GM21360 (cell line): ENCODE measurements around the gene TEN1.

Source experiments
- ATAC-seq: cut with Tn5 transposase; IDR thresholded peaks from one replicate; pipeline ENCODE4 v1.9.1; 2021; ENCODE audit warnings: mild to moderate bottlenecking, moderate library complexity; ENCODE audit not compliant: unreplicated experiment

The TEN1 gene

DNA sequence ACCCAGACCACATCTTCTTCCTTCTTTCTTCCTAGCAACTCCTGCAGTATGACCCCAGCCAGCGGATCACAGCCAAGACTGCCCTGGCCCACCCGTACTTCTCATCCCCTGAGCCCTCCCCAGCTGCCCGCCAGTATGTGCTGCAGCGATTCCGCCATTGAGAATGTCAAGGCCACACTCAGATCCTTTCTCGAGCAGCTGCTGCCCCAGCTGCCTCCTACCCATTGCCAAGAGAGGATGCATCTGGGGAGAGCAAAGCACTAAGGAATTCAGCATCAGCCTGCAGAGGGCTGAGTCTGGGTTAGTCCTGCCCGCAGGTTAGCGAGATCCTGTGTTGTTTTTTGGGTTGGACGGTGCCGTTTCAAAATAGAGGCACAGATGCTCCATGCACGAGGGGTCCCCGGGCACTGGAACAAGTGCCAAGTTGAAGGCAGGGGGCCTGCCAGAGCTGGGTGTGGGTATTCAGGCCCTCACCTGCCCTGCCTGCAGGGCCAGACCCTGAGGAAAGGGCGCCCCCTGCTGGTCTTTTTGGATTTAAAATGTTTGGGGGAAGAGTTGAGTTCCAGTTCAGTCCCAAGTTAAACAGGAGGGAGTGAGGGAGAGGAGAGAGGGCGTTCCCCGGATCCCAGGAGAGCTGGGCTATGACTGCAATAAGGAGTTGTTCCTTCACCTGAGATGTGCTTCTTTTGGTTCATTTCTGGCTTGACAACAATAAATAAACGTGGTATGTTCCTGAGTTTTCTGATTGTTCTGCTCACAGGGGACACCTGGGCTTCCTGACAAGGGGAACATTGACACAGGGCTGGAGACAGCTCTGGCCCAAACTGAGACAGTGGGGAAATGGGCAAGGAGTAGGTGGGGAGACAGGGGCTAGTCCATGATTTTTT lies 26.5 kb downstream of the TEN1 start:
- ATAC-seq = no peak

DNA sequence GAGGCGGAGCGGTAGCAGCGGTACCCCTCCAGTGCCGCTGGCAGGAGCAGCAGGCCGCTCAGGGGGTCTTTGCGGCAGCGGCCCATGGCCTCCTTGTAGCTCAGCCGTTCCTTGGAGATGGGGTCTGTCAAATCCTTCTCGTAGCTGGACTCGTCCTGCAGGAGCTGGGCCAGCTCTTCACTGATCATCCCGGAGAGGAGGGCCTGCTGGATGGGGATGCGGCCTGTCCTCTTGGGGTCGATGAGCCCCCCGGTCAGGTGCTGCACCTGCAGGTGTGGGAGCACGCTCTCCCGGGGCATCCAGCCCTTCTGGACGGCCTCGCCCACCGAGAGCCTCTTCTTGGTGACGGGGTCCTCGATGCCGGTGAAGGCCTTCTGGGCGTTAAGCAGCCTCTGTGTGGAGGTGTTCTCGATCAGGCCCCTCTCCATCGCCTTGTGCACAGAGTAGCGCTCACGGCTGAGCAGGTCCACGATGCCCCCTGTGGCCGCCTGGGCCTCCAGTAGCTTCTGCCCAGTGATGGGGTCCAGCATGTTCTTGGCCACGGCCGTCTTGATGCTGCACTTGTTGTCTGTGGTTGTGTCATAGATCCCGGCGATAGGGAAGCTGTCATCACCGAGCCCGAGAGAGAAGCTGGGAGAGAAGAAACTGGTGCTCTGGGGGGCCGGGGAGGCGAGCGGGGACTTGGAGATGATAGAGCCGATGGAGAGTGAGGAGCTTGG lies 28.2 kb downstream of the TEN1 start:
- no peak for ATAC-seq

DNA sequence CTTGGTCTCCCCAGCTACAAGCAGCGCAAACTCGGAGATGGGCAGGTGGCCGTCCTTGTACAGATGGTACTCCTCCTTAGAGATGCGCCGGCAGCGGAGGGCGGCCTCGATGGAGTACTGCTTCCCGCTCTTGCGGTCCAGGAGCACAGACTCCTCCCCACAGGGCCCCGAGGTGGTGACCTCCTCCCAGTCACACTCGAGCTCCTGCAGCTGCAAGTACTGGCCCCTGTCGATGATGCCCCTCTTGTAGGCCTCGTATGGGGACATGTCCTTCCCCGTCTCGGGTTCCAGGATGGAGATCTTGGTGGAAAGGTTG lies 28.8 kb downstream of the TEN1 start:
- ATAC-seq = no peak

DNA sequence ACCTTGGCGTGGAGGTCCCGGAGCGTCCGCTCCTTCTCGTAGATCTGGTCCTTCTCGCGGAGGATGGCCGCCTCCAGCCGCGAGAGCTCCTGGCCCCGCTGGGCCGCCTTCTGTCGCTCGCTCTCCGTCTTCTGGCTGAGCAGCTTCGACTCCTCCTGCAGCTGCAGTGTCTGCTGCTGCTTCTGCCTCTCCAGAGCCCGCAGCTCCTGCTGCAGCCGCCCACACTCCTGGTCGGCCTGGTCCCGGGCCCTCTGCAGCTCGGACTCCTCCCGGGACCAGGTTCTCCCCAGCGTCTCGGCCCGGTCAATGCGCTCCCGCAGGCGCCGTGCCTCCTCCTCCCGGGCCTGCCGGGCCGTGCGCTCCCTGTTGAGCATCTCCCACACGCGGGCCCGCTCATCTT lies 29.2 kb downstream of the TEN1 start:
- ATAC-seq = no peak

DNA sequence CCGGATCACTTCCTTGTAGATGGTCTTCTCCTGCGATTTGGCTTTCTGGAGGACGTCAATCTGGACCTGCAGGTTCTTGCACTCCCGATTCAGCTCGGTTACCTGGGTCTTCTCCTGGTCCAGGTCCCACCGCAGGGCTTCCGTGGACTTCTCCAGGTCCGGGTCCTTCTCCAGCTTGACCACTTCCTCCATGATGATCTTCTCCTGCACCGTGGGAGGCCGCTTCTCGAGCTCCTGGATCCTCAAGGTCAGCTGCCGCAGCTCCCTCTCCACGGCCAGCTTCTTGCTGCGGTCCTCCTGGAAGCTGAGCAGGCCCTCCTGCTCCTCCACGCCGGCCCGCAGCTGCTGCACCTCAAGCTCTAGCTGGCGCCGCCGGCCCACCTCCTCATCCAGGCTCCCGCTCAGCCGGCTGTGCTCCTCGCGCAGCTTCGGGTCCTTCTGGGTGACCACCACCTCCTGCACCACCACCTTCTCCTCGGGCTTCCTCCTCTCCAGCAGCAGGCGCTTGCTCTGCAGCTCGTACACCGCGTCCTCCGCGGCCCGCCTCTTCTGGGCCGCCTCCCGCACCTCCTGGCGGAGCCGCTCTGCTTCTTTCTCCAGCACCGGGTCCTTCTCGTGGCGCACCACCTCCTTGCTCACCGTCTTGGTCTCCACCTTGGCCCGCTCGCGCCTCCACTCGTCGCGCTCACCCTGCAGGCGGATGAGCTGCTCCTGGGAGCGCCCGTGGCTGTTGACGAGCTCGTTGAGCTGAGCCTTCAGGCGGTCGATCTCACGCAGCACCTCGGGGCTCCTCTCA lies 29.8 kb downstream of the TEN1 start:
- no peak for ATAC-seq

DNA sequence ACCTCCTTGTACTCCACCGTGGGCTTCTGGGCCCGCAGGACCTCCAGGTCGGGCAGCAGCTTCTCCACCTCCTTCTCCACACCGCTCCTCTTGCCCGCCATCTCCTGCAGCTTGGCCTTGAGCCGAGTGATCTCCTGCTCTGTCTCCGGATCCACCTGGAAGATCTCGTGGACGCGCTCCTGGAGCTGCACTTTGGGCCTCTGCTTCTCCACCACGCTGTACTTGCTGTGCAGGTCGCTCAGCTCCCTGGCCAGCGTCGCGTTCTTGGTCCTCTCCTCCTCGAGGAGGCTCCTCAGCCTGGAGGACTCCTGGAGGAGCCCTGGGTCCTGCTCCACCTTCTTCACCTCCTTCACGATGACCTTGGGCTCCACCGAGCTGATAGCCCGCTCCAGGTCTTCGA lies 30.4 kb downstream of the TEN1 start:
- ATAC-seq = no peak

DNA sequence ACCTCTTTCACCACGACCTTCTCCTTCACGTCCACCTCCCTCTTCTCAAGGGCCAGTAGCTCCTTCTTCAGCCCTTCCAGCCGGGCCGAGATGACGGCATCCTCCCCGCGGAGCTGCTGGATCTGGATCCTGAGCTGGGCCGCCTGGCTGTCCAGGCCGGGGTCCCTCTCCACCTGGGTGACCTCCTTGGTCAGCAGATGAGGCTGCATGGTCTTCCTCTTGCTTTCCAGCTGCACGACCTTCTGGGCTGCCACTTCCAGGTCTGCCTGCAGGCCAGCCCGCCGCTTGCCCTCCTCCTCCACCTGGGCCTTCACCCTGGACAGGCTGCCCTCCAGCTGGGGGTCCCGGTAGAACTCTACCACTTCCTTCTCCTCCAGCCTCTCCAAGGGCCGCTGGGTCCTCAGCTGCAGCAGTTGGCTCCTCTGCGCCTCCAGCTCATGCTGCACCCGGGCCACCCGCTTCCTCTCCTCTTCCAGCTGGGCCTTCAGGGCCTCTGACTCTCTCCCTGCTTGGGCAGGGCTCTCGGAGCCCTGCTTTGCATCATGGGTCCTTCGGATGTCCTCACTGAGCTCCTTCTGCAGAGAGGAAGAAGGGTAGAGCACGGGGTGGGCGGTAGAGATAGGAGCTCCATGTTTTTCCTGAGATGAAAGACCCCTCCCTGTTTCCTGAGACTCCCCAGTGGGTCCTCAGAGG lies 31.1 kb downstream of the TEN1 start:
- ATAC-seq = no peak

DNA sequence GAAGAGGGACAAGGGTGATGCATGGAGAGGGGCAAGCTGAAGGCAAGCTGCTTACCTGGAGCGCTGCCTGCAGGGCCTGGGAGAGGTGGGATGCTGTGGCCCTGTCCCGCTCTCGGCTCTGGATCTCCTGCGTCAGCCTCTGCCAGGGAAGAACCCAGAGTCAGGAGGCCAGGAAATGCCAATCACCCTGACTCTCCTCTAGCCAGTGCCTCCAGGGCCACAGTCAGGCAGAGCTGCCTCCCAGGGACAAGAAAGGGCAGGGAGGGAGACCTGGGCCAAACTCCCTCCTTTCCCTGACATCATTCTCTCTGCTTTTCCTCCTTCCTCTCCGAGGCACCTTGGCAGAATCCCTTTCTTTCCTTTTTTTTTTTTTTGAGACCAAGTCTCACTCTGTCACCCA lies 32.9 kb downstream of the TEN1 start:
- no peak for ATAC-seq

DNA sequence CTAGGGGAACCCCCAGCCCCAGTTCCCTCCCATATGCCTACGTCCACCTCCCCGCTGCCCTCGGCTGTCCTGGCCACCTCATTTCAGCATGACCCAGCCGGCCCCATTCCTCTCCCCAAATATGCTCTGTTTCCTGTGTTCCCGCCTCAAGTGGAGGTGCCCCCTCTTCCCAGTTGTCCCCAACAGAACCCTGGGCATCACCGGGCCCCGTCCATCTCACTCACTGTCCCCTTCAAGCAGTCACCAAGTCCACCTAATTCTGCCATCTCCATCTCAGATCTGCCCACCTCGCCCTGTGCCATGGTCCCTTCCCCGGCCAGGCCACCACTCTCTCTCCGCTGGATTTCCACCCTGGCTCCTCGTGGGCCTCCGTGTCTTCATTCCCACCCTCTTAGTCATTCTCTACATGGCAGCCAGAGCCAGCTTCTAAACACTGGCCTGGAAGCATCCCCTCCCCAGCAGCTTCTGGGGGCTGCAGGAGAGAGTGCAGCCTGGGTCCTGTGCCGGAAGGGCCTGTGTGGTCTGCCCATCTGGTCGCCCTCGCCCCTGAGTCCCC lies 34.4 kb downstream of the TEN1 start:
- no peak for ATAC-seq

DNA sequence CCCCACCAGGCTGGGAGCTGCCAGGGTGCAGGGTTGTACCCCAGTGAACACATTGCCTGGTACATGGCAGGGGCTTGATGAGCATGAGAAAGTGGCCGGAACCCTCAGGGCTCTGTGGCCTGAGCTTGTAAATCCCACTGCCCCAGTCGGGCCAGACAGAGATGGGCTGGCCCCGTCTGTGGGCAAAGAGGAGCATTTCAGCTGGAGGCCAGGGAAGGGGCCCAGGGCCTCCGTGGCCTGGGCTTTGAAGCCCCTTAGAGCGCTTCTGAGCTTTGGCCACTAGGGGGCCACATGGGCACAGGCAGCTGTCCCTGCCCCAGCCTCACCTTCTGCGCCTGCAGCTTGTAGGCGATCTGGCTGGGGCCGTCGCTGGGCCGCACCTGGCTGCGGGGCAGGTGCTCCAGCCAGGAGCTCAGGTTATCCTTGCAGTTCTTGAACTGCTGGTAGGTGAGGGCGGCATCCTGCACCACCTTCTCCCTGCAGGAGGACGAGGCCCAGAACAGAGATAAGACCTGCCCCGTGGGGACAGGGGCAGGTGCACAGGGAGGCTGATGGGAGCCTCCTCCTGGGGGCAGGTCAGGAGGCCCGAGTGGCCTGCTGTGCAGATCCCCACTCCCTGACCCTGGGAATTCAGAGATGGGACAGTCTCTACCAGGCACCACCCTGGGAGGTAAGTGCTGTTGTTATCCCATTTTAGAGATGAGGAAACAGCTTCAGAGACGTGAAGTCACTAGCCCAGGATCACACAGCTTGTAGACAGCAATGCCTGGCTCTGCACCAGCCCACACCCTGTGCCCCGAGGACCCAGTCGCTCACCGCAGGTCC lies 35.3 kb downstream of the TEN1 start:
- ATAC-seq = no peak

DNA sequence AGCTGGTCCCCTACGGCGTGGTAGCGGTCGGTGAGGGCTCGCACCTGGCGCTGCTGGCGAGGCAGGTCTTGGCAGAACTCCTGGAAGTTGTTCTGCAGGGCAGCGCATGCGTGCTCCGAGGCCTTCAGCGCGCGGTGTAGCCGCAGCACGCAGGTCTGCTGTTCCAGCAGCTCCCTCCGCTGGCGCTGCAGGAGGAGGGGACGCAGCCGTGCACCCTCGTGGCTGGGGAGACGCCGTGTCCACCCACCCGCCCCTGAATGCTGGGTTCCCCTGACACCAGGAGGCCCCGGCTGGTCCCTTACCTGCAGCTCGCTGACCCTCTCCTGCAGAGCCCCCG lies 35.9 kb downstream of the TEN1 start:
- no peak for ATAC-seq

DNA sequence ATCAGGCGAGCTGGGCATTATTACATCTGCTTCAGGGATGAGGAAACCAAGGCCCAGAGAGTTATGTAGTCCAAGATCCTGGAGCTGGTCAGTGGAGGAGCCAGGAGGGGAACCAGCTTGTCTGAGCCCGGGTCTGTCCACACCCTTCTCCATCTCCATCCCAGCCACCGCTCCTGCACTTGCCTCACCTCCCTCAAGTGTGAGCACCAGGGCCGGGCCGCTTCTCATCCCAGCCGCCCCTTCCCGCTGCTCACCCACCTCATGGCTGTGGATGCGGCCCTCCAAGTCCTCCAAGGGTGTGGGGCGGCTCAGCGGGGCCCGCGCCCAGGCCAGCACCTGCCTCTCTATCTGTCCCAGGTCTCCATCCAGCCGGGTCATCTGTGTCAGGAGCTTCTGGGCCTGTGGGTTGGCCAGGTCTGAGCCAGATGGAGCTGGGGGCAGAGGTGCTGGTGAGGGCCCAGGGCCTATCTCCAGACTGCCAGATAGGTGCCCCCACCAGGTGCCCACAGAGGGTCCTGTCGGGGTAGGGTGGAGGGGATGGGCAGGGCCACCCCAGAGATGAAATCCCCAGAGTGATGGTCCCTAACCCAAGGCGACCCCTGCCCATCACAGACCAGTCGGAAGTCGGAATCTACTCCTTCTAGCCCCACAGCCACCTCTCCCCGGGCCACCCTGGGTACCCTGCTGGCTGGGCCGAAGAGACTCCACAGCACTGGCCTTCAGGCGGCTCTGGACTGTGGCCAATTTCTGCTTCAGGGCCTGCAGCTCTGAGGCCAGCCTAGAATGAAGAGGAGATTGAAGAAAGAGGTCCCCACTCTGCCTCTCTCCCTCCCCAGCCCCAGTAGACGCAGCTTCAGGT lies 38.7 kb downstream of the TEN1 start:
- ATAC-seq = no peak

DNA sequence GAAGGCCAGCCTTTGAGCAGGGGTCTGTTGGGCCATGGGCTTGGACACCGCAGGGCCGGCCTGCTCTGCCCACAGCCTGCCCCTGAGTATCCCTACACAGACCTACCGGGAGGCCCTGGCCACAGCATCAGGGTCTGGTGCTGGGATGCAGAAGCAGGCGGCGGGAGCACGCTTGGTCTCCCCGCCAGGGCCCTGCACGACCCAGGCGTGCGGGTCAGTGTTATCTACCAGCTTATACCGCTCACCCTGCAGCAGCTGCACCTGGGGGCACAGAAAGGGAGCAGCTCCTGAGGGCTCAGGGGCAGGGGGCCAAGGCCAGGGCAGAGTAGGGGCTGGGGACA lies 39.3 kb downstream of the TEN1 start:
- ATAC-seq = no peak

DNA sequence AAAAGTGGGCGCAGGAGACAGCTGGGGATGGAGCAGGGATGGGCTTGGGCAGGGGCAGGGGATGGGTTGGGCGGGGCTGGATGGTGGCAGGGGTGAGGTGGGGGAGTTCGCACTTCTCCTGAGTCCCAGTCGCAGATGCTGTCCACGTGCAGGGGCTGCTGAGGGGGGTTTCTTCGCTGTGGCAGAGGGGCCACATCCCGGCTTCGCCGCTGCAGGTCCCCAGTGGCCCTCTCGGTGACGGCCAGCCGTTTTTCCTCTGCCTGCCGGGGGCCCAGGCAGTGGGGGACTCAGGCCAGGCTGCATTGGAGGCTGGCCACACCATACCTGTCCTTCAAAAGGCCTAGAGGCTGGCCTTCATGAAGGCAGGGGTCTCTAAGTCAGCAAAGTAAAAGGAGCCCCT lies 39.8 kb downstream of the TEN1 start:
- ATAC-seq = no peak

DNA sequence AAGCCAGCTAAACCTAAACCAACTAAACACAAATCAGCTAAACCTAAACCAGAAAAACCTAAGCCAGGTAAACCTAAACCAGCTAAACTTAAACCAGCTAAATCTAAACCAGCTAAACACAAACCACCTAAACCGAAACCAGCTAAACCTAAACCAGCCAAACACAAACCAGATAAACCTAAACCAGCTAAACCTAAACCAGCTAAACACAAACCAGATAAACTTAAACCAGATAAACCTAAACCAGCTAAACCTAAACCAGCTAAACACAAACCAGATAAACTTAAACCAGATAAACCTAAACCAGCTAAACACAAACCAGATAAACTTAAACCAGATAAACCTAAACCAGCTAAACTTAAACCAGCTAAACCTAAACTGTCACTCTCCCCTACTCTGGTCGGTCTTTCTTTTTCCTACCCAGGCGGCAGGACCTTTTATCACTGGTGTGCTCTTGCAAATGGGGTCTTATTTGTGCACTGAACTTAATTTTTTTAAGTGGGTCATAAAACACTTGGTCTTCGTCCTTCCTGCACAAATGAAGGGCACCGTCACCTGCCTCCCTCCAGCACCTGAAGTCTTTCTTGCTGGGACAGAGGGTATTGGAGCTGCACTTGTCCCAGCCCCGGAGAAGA lies 40.9 kb downstream of the TEN1 start:
- ATAC-seq = no peak

DNA sequence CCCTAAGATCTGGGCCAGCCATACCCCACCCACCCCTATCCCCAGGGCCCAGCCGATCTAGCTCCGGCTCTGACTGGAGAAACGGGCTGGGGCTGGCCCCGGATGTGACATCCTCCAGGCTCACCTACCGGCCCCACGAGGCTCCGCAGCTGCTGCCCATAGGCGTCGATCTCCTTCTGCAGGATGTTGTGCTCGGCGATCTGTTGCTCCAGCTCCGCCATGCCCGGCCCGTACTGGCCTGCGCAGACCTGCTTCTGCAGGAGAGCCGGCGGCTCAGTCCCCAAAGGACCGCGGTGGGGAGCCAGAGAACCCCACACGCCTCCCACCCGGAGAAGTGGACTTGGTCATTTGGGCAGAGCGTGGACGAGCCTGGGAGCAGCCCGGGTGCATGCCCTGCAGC lies 43.2 kb downstream of the TEN1 start:
- ATAC-seq = no peak

DNA sequence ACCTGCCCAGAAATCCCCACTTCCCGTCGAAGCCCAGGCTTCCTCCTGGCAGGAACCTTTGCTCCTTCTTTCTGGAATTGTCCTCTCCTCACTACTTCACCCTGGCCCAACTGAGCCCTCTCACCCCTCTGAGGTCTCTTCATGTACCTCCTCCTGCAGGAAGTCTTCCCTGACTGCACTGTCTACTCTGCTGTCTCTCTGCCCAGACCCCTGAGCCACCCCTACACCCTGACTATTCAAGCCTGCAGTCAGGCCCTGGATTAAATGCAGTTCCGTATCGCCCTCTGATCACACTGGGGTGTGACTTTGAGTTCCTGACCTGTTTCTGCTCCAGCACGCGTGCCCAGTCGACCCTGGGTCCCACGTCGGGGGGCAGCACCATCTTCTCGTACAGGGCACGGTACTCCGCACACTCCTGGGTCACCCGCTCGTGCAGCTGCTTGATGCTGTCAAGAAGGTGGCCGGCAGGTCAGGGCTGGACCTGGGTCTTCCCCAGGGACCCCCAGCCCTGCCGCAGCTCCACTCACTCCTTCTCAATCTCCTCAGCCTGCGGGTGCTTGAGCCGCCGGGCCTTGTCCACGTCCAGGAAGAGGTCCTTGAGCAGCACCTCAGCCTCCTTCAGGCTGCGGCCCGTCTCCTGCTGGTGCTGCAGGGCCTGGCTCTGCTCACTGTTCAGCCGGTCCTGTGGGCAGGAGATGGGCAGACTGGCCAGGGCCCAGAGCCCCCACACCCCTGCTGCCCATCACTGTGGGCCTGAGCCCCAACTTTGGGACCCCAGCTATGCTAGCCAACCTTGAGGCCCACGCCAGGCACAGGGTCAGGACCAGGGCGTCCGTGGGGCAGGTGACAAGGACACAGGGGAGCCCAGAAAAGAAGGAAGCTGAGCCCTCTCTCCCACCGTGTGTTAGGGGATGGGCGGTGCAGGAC lies 44.2 kb downstream of the TEN1 start:
- ATAC-seq = no peak

DNA sequence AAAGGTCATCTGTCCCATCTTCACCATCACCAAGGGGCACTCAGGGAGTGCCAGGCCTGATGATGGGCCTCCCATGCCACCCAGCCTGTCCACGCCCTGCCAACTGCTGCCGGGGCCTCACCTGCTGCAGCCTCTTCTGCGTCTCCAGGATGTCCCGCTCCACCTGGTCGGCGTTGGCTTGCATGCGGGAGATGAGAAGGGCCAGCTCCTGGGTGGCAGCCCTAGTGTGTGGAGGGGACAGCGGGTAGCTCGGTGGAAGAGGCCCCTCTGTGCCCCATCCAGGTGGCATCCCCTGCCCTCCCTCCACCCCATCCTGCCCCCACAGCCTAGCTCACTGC lies 44.8 kb downstream of the TEN1 start:
- ATAC-seq = no peak
